Stimulated activated naive CD8-positive, alpha-beta T cell treated with anti-CD3 and anti-CD28 coated beads, Interleukin-15, Interleukin-2, amounts not matched to agents 100 U/mL and 50 U/mL, for 24 hours (primary cell): ENCODE measurements around the gene CPOX.

Source experiments
- ATAC-seq: fragments of 150-1000 bp; cut with Tn5 transposase; one replicate; pipeline ENCODE4 v1.10.0; 2021
- DNase-seq: peaks from one replicate; pipeline ENCODE4 v3.0.0; 2021

The CPOX gene

GRCh38 chr3:98596087-98596486 is 2.7 kb upstream of the CPOX start:
- ATAC-seq (no peak), DNase-seq (no peak)

GRCh38 chr3:98594628-98595324 is 1.4 kb upstream of the CPOX start:
- no peak for ATAC-seq

GRCh38 chr3:98592345-98592935 is 971 bp downstream of the CPOX start:
- DNase-seq (no peak), ATAC-seq (no peak)

More at GRCh38 chr3:98594628-98595324, 1.4 kb upstream of the CPOX start:
- DNase-seq: no peak

GRCh38 chr3:98589331-98590036 is 3.9 kb downstream of the CPOX start:
- ATAC-seq: no peak

GRCh38 chr3:98588065-98588464 is 5.3 kb downstream of the CPOX start:
- ATAC-seq: no peak
- DNase-seq: no peak

More at GRCh38 chr3:98589331-98590036, 3.9 kb downstream of the CPOX start:
- DNase-seq: no peak

- no peak for DNase-seq
- no peak for ATAC-seq
Observed at GRCh38 chr3:98587654-98588053, 5.8 kb downstream of the CPOX start.

- DNase-seq (no peak), ATAC-seq (no peak)
Observed at GRCh38 chr3:98584547-98584946, 8.9 kb downstream of the CPOX start.

GRCh38 chr3:98583766-98584165 is 9.6 kb downstream of the CPOX start:
- ATAC-seq (no peak), DNase-seq (no peak)

- no peak for DNase-seq
- no peak for ATAC-seq
Observed at GRCh38 chr3:98582042-98582441, 11.4 kb downstream of the CPOX start.

GRCh38 chr3:98581474-98581873 is 11.9 kb downstream of the CPOX start:
- ATAC-seq (no peak), DNase-seq (no peak)

GRCh38 chr3:98580401-98581386 is 12.7 kb downstream of the CPOX start:
- DNase-seq: no peak

GRCh38 chr3:98577178-98577895 is 16.1 kb downstream of the CPOX start:
- DNase-seq: no peak
- peak; percentile 26 for ATAC-seq

More at GRCh38 chr3:98580401-98581386, 12.7 kb downstream of the CPOX start:
- ATAC-seq: no peak

GRCh38 chr3:98574132-98574531 is 19.3 kb downstream of the CPOX start:
- peak; percentile 75 for ATAC-seq
- no peak for DNase-seq

GRCh38 chr3:98573181-98573728 is 20.2 kb downstream of the CPOX start:
- DNase-seq (no peak), ATAC-seq (no peak)

GRCh38 chr3:98568402-98568801 is 25.0 kb downstream of the CPOX start:
- no peak for DNase-seq

GRCh38 chr3:98567666-98568270 is 25.6 kb downstream of the CPOX start:
- DNase-seq (peak; percentile 27), ATAC-seq (peak; percentile 54)

More at GRCh38 chr3:98568402-98568801, 25.0 kb downstream of the CPOX start:
- ATAC-seq: no peak

GRCh38 chr3:98565843-98566242 is 27.6 kb downstream of the CPOX start:
- DNase-seq: no peak
- no peak for ATAC-seq

- DNase-seq (no peak), ATAC-seq (peak; percentile 67)
Observed at GRCh38 chr3:98565237-98565643, 28.2 kb downstream of the CPOX start.

- ATAC-seq (peak; percentile 51), DNase-seq (no peak)
Observed at GRCh38 chr3:98564282-98565005, 29.0 kb downstream of the CPOX start.
